Psoas muscle (tissue), 8 donors: Measurements from ENCODE around the gene LMNB1. TPM values are rescaled to one million over a fixed set of nuclear protein-coding genes. Genes with fewer than 3 reads are reported as not detected.
"Not testable (repeated sequence)": the region's sequence is repeated elsewhere in the genome, so short reads cannot be mapped to it uniquely, and the experiment has no call there.

ENCODE experiments used
- ATAC-seq, 4 donors: fragments of 200-7000 bp; cut with Tn5 transposase; one replicate each; pipeline ENCODE4 v1.9.1; 2020; ENCODE audit warnings: moderate library complexity in 3 of 4, mild to moderate bottlenecking in 2 of 4
- DNase-seq, 2 donors: peaks; one replicate each; pipeline ENCODE4 v3.0.0-alpha.2; 2020
- H3K27ac ChIP-seq: fragments of 200-600 bp; one replicate; pipeline ENCODE4 v1.8.0; 2022
- H3K27me3 ChIP-seq, 3 donors: fragments of 200-600 bp in 1 of 3; one replicate each; pipeline versions ENCODE4 v1.6.1 to v1.8.0; 2013 to 2022; ENCODE audit warnings: low read length in 2 of 3, mild to moderate bottlenecking in 2 of 3, moderate library complexity in 1 of 3; ENCODE audit not compliant: insufficient read depth in 3 of 3
- H3K36me3 ChIP-seq, 2 donors: fragments of 200-600 bp in 1 of 2; one replicate each; pipeline versions ENCODE4 v1.6.1 to v1.8.0; 2013 to 2022; ENCODE audit warnings: low read depth in 1 of 2, mild to moderate bottlenecking in 1 of 2, moderate library complexity in 1 of 2; ENCODE audit not compliant: insufficient read depth in 1 of 2
- H3K4me1 ChIP-seq: fragments of 200-600 bp; one replicate; pipeline ENCODE4 v1.8.0; 2022
- H3K4me3 ChIP-seq: fragments of 200-600 bp; one replicate; pipeline ENCODE4 v1.8.0; 2022; ENCODE audit warnings: mild to moderate bottlenecking
- H3K9me3 ChIP-seq: fragments of 200-600 bp; one replicate; pipeline ENCODE4 v1.8.0; 2022
- CTCF ChIP-seq: fragments of 200-600 bp; IDR thresholded peaks from one replicate; pipeline ENCODE4 v1.8.0; 2022; ENCODE audit warnings: antibody characterized with exemption
- WGBS, 3 donors: extraction: QIAGEN DNeasy Blood & Tissue Kit; methylation state at CpG; one replicate each; pipeline versions ENCODE4 v1.1.6 to v1.1.7; 2013; 5-methylcytosine and 5-hydroxymethylcytosine counted together
- intact Hi-C, 2 donors: fragments of 100-400 bp; cut with DNase I; formaldehyde crosslinking; loops; one replicate each; pipeline versions ENCODE4 v1.11.0 to v1.14.2; 2022
- polyA plus RNA-seq, 3 donors: library from polyadenylated mRNA; stranded (reverse); fragments of 200-250 nt; gene quantifications; one replicate each; pipeline ENCODE4 v1.2.3, GENCODE V29; 2013
- total RNA-seq, 4 donors: library from RNA; stranded (reverse); fragmentation: NEBNext Ultra II Directional in 2 of 4; extraction: Animal tissue kit (Norgen Biotek cat#: 25700) in 2 of 4; gene quantifications; one replicate each; pipeline versions ENCODE4 v1.2.1 to v1.2.4, GENCODE V29; 2021 to 2023
- donor health status: healthy with polysubstance abuse.
- donor health status: DM: no; HTN: no; CAD: no; lungs with moderate emphysema.
- donor health status: Bipolar disorder and iron deficiency.
- donor health status: healthy.
- donor health status: DM: yes; HTN: yes; CAD: no.
- donor health status: DM: no; HTN: no; CAD: no.
- donor health status: DM: no; HTN: no; CAD: no.
- donor health status: DM: yes; HTN: yes; CAD: no.

Gene LMNB1
- total and polyA plus RNA-seq, 7 donors, result 0.66 to 4.1 (median 1.4) TPM

- no peaks in the 10 kb centered on the region for H3K36me3 ChIP-seq
- no peaks in the 10 kb centered on the region for H3K9me3 ChIP-seq
- peak overlapping the region; percentile 96 for H3K27ac ChIP-seq
- H3K4me3 ChIP-seq, result peak overlapping the region; percentile 92
- peak; percentile 41 to 73 for DNase-seq
- peak; percentile 15 to 51 (median 46) for ATAC-seq
- peaks cover 8% of the 10 kb centered on the region for H3K4me1 ChIP-seq
- intact Hi-C loops, result loop anchor here in 1 of 2 donors (5.0 kb wide), 2 partner anchors 120 to 255 kb away; partner anchors contain the start of gene MARCHF3
- 0 to 1% (median 0%) methylated on average over 82 to 93 of the region's 93 CpGs for WGBS, 3 donors
- peak; percentile 15 for TF ChIP-seq CTCF
- H3K27me3 ChIP-seq, result no peaks in the 10 kb centered on the region
Observed at GRCh38 chr5:126777257-126777974, 480 bp downstream of the LMNB1 start.

- H3K27me3 ChIP-seq, result no peaks in the 10 kb centered on the region
- peak overlapping the region; percentile 92 for H3K4me3 ChIP-seq
- ATAC-seq, result peak; percentile 29 to 63 (median 56)
- peak; percentile 82 to 86 for DNase-seq
- 0 to 1% (median 0%) methylated on average over 54 to 66 of the region's 66 CpGs for WGBS, 3 donors
- intact Hi-C loops, result loop anchor here in 1 of 2 donors (5.0 kb wide), 2 partner anchors 121 to 254 kb away; partner anchors contain the start of gene MARCHF3
- H3K4me1 ChIP-seq, result peaks cover 8% of the 10 kb centered on the region
- TF ChIP-seq CTCF, result no peak
- H3K36me3 ChIP-seq, result no peaks in the 10 kb centered on the region
- no peaks in the 10 kb centered on the region for H3K9me3 ChIP-seq
- peak overlapping the region; percentile 96 for H3K27ac ChIP-seq
Observed at GRCh38 chr5:126777975-126778674, 1.2 kb downstream of the LMNB1 start.

- WGBS, 3 donors, result 28 to 36% (median 32%) methylated on average over 17 of the region's 17 CpGs
- no peaks in the 10 kb centered on the region for H3K9me3 ChIP-seq
- no peak for ATAC-seq
- DNase-seq, result no peak
- peaks cover 8% of the 10 kb centered on the region for H3K4me1 ChIP-seq
- peak overlapping the region; percentile 92 for H3K4me3 ChIP-seq
- no peaks in the 10 kb centered on the region for H3K36me3 ChIP-seq
- no peaks in the 10 kb centered on the region for H3K27me3 ChIP-seq
- TF ChIP-seq CTCF, result no peak
- intact Hi-C loops, result loop anchor here in 1 of 2 donors (5.0 kb wide), 2 partner anchors 122 to 253 kb away; partner anchors contain the start of gene MARCHF3
- H3K27ac ChIP-seq, result peak overlapping the region; percentile 96
Observed at GRCh38 chr5:126778675-126779403, 1.9 kb downstream of the LMNB1 start.

DNA sequence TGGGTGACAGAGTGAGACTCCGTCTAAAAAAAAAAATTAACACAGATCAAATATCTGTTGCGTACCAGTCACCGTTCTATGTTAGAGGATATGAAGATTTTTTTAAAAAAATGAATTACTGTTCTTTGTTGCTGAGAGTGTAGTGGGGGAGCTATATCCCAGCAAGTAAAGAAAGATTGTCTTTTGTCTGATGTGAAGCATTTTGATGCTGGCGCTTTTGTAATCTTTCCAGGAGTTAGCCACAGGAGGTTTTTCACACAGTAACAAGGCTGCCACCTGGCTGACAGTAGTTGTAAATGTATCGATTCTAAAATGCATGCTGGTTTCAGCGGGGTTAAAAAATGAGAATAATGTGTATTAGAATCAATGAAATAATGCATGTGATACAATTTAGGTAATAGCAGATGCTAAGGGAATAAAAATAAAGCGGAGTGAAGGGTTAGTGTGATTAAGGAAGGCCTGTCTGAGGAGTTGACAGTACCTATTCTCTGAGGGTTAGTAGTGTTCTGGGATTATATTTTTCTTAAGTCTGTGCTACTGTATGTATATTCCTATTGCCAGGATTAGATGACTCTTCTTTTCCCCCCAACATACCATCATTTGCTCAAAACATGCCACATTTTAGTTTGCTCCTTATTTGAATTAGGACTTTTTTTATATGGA lies 3.4 kb downstream of the LMNB1 start:
- Histone ChIP-seq H3K27me3 (no peaks in the 10 kb centered on the region), H3K9me3 (no peaks in the 10 kb centered on the region), H3K27ac (no peak overlapping the region), H3K4me1 (peaks cover 8% of the 10 kb centered on the region), H3K4me3 (no peak overlapping the region), H3K36me3 (no peaks in the 10 kb centered on the region)
- ATAC-seq (no peak), DNase-seq (no peak)
- TF ChIP-seq CTCF, result peak; percentile 75
- WGBS, 3 donors, result 22 to 30% (median 25%) methylated on average over 7 of the region's 7 CpGs
- intact Hi-C loops, result loop anchor here (2.0 kb wide), 1 partner anchor 103 kb away; no protein-coding TSS in a partner anchor

- intact Hi-C loops, H3K9me3 ChIP-seq, H3K36me3 ChIP-seq, H3K27ac ChIP-seq, H3K4me3 ChIP-seq, H3K4me1 ChIP-seq, ATAC-seq, H3K27me3 ChIP-seq, DNase-seq: not testable (repeated sequence)
- WGBS, 3 donors, result 95 to 97% (median 96%) methylated on average over 7 of the region's 7 CpGs
Observed at GRCh38 chr5:126788409-126788808, 11.5 kb downstream of the LMNB1 start.
